Peyer's patch (tissue), 4 donors: ENCODE measurements around the gene HSD17B12.

Experiments used
- POLR2A ChIP-seq, 2 donors: fragments of 450-650 bp; IDR thresholded peaks; one replicate each; pipeline ENCODE4 v1.5.1; 2017; ENCODE audit warnings: antibody characterized with exemption in 2 of 2, mild to moderate bottlenecking in 2 of 2, moderate library complexity in 2 of 2
- TF ChIP-seq, protein P1 (sequence below), 6 experiments: fragments of 450-650 bp in 4 of 6; fragments of 200-600 bp in 2 of 6; sonication (generic) in 1 of 6; IDR thresholded peaks; one replicate each; pipeline ENCODE4 v1.5.1; 2017 to 2019; ENCODE audit warnings: antibody characterized with exemption in 6 of 6, mild to moderate bottlenecking in 3 of 6, moderate library complexity in 1 of 6

DNA sequence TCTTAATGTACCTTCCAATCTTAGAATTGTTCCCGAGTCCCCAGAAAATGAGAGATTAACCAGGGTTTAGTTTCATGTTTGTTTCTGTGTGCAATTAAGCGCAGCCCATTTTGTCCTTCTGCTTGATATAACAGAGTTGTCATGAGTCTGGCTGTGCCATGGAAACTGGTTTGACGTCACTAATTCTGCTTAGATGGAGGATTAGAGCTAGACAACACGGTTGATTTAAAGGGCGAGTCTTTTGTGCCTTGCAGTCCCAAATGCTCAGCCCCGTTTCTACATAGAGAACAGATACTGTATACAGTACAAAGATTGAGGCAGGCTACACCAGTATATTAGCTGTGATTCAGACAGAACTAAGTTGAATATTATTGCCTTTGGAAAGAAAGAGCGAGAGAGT is 154.6 kb downstream of the HSD17B12 start:
- TF ChIP-seq, protein P1, sequence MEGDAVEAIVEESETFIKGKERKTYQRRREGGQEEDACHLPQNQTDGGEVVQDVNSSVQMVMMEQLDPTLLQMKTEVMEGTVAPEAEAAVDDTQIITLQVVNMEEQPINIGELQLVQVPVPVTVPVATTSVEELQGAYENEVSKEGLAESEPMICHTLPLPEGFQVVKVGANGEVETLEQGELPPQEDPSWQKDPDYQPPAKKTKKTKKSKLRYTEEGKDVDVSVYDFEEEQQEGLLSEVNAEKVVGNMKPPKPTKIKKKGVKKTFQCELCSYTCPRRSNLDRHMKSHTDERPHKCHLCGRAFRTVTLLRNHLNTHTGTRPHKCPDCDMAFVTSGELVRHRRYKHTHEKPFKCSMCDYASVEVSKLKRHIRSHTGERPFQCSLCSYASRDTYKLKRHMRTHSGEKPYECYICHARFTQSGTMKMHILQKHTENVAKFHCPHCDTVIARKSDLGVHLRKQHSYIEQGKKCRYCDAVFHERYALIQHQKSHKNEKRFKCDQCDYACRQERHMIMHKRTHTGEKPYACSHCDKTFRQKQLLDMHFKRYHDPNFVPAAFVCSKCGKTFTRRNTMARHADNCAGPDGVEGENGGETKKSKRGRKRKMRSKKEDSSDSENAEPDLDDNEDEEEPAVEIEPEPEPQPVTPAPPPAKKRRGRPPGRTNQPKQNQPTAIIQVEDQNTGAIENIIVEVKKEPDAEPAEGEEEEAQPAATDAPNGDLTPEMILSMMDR (IDR thresholded peaks at IDR 0.05), result no peak
- no peak for TF ChIP-seq POLR2A (IDR thresholded peaks at IDR 0.05)
